Measurements from ENCODE around the gene IL1RAPL2. TPM values are rescaled to one million over a fixed set of nuclear protein-coding genes. Genes with fewer than 3 reads are reported as not detected.

IL1RAPL2 gene
- total RNA-seq, 1 experiment from 2014 or later: 0.07 TPM

DNA sequence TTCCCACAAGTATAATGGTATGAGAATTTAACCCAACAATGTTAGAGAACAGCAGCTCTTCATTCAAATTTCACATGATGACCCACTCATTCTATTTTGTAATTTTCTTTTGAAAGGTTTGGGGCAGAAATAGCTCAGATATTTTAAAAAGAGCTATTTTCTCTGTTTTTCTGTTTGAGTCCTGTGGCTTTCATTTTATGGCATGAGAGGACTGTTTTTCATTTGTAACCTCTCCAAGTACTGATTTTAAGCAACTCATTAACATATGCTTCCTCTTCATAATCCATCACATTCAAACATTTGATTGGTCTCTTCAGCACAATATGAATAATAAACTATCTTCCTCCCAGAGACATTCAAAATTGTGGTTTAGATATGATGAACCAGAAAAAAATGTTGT, 783.5 kb downstream of the IL1RAPL2 start:
- no peak for DNase-seq (ENCODE audit: extremely low read depth, low read depth)

DNA sequence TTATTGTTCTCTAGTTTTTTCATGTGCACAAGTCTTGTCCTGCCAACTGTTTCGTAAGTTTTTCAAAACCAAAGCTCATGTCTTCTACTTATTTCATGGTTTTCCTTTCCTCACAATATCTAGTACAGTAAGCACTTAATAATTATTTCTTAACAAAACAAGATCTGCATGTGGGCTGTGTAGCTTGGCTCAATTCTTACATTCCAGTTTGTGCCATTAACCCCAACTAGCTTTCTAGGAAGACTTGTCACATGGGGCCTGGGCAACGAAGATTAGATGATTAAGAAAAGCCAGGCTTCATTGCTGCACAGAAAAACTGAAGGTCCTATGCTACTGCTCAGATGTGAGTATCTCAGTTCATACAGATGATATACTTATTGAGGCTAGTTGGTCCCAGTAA, 809.8 kb downstream of the IL1RAPL2 start:
- DNase-seq (ENCODE audit: extremely low read depth, low read depth): no peak

DNA sequence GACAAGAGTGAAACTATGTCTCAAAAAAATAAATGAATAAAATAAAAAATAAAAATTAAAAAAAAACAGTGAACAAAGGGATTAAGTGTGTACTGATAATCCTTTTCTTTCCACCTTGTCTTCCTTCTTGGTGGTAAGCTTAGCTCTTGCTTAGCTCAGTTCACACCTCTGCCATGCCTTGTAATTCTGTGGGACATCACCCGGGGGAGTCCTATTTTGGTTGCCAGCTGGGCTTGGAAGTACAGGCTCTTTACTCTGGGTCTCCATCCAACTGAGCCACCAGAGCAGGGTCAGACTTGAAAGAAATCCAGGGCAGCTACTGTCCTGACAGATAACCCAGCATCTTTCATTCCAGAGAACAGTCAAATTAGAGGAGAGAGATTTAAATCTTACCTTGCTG, 858.7 kb downstream of the IL1RAPL2 start:
- no peak for DNase-seq (ENCODE audit: extremely low read depth, low read depth)

DNA sequence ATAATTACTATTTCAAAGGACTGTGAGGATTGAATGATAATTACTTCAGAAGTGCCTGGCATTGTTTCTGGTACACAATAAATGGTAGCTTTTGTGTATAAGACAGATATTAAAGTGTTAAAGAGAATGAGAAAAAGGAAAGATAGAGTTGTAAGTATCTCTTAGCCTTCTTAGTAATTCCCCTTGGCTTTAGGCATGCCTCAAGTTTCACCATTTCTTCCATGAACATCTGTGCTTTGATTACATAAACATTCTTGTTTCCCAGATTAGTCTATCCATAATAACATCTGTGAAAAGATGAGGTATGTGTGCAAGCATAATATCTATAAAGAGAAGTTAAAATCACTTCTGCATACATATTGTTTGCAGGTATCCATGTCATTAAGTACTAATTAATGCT, 885.4 kb downstream of the IL1RAPL2 start:
- DNase-seq (ENCODE audit: extremely low read depth, low read depth): no peak

DNA sequence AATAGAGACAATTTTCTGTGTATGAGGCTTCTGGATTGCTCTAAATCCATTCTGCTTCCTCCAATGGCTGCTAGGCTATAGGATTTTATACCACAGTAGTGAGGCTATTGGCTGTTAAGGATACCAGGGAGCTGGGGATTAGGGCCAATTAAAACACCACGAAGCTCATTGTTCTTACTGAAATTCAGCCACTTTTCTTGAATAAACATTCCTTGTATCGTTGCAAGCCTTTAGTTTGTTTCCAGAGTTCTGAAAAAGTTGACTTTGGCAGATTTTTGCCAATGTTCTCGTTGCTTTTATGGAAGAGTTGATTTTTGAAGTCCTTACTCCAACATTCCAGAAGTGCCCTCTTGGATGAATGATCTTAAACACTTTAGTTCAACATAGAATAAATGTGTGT, 892.8 kb downstream of the IL1RAPL2 start:
- no peak for DNase-seq (ENCODE audit: extremely low read depth, low read depth)

DNA sequence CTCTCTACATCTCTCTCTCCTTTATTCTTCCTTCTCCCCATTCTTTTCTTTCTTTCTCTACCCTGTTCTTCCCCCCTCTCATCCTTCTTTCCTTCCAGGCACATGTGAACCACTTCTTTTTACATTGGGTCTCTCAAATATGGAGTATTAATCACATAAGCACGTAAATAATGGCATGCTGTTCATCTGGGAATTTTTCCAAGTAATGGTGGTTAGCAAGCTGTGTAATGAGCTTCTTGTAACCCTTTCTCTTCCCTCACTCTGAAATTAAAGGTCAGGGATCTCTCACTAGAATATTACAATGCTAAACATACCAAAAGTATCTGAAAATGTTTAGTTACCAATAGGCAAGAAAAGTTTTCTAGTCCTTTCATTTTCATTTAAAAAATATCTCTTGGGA, 894.4 kb downstream of the IL1RAPL2 start:
- DNase-seq (ENCODE audit: extremely low read depth, low read depth): no peak

DNA sequence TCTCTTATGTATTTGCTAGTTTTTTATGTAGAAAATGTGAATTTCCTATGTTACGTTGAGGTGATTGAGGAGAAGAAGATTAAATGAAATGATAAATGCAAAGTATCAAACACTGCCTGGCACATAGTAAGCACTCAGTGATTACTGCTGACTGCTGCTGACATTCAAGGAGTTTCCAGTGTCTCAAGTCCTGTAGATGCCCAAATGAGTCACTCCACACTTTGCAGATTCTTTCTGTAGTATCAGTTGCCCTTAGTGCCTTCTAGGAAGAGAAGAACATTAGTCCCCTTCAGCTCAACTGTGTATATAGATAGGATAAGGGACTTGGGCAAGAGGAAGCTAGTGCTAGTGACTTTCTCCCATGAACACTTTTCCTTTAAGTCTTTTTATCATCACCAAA, 895.0 kb downstream of the IL1RAPL2 start:
- DNase-seq (ENCODE audit: extremely low read depth, low read depth): no peak

DNA sequence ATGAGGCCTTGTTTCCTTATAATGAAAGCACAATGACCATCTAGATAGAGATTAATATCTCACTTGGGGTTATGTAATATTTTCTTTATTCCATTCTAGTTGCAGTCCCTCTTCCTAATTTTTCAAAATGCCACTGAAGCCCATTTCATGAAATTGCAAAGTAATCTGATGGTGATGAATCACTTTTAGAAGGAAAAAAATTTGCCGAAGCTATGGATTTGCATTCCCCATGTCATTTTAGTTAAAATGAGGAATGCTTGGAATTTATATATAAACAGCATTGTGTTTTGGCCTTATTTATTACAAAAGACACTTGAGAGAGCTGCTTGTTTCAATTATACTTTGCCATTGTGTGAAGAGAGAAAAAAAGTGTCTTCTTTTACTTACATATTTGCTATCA, 896.2 kb downstream of the IL1RAPL2 start:
- no peak for DNase-seq (ENCODE audit: extremely low read depth, low read depth)

DNA sequence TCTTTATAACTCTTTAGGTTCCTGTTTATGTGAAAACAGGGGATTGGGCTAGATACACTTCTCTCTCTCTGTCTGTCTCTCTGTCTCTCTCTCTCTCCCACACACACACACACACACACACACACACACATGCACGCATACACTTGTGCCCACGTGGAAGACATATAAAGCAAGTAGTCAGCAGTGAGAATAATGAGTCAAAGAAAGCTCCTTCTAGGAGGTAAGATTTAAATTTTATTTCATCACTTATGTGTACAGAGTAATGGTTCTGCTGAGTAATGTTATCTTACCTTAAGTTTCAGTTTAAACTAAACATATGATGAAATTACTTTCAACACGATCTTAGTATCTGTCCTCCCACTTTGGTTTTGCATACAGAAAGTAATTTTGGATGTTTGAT, 897.5 kb downstream of the IL1RAPL2 start:
- no peak for DNase-seq (ENCODE audit: extremely low read depth, low read depth)

DNA sequence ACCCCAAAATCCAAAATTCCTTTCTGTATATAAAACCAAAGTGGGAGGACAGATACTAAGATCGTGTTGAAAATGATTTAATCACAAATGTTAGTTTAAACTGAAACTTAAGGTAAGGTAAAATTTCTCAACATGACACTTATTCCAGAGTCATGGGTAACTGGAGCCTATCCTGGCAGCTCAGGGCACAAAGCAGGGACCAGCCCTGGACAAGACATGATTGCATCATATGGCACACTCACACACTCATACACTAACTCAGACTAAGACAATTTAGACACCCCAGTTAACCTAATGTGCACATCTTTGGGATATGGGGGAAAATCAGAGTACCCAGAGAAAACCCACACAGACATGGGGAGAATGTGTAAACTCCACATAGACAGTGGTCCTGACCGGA, 898.6 kb downstream of the IL1RAPL2 start:
- no peak for DNase-seq (ENCODE audit: extremely low read depth, low read depth)

DNA sequence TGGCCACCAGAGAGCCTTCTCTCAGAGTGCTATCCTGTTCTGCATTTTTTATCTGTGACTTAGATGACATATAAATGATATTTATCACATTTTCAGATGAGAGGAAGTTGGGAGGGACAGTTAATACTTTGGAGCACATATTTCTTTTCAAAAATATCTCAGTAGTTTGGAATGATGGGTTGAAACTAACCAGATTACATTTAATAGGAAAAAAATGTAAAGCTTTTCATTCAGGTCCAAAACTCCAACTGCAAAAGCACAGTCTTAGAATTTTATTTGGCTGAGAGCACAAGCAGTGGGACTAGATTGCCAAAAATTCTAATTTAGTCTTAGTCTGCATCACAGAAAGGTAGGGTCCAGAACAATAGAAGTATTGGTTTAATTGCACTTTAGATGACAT, 902.7 kb downstream of the IL1RAPL2 start:
- DNase-seq (ENCODE audit: extremely low read depth, low read depth): no peak

DNA sequence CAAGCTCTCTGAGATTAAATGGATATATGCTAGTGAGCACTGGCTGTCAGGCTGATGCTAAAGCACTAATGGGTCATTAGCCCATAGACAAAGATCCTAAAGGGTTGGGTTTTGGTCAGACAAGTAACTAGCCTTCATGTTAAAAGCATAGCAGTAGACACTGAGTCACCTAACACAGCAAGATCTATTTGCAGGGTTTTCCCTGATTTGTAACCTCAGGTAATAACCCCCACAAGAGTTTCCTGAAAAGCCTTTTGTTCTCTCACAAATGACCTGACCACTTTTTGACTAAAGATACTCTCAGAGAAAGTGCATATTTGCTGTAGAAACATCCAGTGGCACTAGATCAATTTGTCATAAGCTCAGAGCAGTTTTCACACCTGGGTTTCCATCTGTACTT, 905.6 kb downstream of the IL1RAPL2 start:
- no peak for DNase-seq (ENCODE audit: extremely low read depth, low read depth)

DNA sequence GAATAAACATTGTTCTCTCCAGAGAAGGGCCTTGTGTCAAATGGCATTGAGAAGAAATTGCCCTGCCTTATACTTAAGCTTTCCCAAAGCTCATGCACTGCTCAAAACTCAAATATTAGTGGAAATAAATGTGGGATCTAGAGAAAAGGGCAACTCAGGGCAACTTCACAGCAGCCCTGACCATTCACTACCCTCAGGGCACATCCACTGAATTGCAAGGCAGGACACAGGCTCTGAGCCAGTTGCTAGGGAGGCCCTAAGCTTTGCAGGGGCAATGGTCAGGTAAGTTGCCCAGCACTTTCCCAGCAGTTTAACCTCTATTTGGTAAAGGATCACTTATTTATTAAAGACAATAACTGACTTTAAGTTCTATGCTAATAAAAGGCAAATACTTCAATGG, 909.8 kb downstream of the IL1RAPL2 start:
- DNase-seq (ENCODE audit: extremely low read depth, low read depth): no peak

DNA sequence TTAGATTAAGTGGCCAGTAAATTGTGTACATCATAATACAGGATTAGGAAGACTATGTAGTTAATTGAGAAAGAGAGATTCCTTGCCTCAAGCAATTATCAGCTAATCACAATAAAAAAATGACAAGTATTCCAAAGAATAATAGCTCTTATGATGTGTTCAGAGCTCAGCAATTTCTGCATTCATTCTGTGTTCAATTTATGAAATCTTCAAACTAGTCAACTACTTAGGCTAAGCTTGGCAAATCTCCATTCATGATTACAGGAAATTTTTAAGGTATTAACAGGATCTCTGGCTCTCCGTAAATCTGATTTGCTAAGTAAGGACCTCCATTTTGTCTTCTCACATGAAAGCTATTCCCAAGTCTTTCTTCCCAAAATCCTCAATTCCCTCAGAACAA, 911.4 kb downstream of the IL1RAPL2 start:
- no peak for DNase-seq (ENCODE audit: extremely low read depth, low read depth)

DNA sequence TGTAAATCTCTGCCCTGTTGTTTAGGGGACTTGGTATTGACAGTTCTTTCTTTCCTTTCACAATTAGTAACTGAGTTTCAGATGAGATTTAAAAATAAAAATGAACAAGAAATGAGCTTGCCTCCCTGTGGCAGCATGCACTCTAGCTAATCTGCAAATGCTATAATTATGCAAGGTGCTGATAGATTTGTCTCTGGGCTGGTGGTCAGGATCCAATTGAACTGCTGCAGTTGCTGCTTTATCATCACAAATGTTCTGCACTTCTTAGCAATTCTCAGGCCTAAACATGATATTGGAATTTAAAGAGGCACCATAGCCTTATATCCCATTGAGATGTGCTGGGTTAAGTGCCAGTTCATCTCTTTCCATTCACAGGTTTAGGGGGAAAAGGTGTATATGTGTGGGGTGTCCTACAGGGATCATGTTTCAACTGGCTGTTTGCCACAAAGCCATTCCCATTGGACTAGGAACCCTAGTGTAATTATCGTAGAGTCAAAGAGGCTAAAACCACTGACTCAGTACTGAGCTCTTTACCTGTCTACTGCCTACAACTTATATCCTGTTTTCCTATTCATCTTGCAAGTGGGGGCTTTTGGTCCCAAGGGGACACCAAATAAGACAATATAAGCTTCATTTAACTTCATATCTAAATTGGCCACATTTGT, 914.8 kb downstream of the IL1RAPL2 start:
- DNase-seq (ENCODE audit: extremely low read depth, low read depth): no peak

DNA sequence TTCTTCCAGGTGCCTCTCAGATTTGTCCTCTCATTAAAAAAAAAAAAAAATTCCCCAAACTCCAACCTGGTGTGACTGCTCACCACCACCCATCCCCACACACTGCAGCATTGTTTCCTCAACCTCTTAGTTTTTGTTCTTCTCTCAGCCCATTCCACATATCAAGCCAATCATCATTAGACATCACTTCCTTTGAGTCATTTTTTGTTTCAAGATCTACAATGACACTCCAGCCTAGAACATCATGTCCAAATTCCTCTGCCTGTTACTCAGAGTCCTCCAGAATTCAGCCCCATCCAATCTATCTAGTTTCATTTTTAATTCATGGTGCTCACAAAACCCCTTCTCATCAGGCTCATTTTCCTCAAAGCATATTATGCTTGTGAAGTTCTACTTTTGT, 917.0 kb downstream of the IL1RAPL2 start:
- DNase-seq (ENCODE audit: extremely low read depth, low read depth): no peak

DNA sequence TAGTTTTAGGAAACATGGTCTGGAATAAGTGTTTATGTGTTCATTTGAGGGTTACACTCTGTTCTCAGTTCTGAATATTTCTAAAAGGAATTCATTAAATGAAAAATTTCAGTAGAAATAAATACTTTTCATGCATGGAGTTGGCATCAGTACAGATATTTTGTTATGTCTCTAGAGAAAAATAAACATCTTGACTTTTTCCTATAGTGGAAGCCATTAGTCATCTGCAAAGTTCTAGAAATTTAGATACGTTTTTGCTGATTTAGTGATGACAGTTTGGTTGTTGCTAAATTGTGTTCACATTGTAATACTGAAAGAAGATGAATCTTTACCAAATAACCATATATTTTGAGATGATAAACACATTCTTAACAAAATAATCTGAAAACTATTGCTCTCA, 922.7 kb downstream of the IL1RAPL2 start:
- no peak for DNase-seq (ENCODE audit: extremely low read depth, low read depth)

DNA sequence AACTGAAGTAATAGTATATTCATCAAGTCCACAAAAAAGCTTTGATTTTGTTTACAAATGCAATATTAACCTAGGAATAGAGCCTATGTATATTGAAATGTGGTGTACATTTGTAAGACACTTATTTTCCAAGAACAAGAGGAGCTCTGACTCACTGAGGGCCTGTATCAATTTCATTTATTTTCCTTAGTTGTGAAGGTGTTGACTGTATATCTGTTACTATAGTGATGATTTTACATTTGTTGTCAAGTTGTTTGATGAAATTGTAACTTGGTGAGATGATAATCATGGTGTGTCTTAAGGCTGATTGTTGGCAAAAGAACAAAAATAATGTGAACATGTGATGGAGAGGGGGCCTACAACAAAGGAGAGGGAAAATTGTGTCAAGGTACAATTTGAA, 929.4 kb downstream of the IL1RAPL2 start:
- no peak for DNase-seq (ENCODE audit: extremely low read depth, low read depth)

DNA sequence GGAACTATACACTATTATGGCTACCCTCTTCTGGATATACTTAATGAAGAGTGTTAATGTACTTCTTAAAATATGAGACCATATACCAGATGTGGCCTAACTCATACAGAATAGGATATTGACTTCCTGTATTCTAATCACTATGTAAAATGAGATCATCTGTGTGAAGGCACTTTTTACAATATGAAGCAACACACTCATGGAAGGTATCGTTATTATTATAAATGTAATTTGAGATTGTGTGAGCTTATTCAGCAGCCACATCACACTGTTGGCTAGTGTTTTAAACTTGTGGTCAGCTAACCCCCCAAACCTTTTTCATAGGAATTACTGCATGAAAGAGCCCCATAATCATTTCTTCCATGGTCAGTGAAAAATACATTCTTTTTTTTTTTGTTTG, 936.3 kb downstream of the IL1RAPL2 start:
- no peak for DNase-seq (ENCODE audit: extremely low read depth, low read depth)

DNA sequence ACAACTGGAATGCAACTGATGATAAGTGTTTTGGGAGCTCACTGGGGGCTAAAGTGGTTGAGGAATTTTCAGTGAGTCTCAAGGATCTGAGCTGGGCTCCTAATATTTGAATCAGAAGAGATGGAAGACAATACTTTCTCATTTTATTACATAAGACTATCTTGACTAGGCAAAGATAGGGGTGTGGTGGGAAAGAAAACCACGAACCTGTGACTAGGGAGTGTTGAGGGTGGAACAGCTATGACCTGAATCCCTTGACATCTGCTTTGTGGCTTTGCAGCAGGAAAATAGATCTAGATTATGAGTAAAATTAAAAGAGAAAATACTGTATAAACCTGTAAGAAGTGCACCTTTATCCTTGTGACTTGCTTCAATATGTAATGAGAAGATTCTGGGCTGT, 949.6 kb downstream of the IL1RAPL2 start:
- DNase-seq (ENCODE audit: extremely low read depth, low read depth): no peak

DNA sequence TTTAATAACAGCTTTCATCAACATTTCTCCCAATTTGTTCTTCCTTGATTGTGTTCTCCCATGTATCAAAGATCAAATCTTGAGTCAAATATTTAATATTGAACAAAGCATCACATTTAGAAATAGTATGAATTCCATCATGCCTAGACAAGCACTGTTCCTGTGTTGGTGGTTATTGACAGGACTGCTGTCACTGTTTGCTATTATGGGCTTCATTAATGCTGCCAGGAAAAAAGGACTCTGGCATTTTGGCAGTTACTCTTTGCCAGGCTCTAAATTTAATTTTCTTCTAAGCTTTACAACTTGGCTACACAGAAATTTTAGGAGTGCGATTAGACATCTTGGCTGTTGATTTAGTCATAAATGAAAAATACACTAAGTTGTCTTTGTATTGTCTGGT, 960.4 kb downstream of the IL1RAPL2 start:
- no peak for DNase-seq (ENCODE audit: extremely low read depth, low read depth)

DNA sequence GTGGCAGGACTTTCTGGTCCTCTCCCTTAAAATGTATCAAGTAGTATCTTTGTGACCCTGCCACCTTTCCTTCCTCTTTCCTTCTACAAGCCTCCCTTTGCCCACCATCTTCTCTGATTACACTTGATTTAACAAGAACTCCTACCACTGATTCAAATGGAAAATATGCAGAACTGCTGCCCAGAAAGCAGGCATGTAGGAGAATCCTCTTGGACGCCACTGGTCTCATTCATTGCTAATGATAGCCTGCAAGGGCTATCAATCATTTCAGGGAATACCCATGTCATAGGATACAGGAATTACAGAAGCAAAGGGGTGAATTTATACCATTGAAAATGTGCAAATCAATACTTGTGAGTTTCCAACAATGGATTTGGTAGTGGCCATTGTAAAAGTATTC, 961.8 kb downstream of the IL1RAPL2 start:
- DNase-seq (ENCODE audit: extremely low read depth, low read depth): no peak

DNA sequence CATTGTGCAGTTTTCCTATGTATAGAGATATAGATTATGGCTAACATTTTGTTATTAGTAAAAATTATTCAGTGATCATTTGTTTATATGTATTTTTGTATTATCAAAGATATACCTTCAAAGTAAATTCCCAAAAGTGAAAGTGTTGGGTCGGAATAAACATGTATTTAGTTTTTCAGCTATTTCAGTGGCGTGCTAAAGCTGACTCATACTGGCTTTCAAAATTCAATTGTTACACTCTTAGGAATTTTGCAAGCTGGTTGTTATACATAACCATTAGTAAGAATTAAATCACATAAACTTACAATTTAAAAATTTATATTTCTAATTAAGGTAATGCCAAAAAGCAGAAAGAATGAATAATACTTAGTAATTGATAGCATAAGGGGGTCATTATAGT, 968.0 kb downstream of the IL1RAPL2 start:
- no peak for DNase-seq (ENCODE audit: extremely low read depth, low read depth)

Measured in NCI-H460 (cell line).